ENCODE data around the gene BCL2L15. TPM values are rescaled to one million over a fixed set of nuclear protein-coding genes. Genes with fewer than 3 reads are reported as not detected.

BCL2L15 gene
- total and polyA plus RNA-seq, 4 donors, result 0.04 to 0.70 (median 0.11) TPM

DNA sequence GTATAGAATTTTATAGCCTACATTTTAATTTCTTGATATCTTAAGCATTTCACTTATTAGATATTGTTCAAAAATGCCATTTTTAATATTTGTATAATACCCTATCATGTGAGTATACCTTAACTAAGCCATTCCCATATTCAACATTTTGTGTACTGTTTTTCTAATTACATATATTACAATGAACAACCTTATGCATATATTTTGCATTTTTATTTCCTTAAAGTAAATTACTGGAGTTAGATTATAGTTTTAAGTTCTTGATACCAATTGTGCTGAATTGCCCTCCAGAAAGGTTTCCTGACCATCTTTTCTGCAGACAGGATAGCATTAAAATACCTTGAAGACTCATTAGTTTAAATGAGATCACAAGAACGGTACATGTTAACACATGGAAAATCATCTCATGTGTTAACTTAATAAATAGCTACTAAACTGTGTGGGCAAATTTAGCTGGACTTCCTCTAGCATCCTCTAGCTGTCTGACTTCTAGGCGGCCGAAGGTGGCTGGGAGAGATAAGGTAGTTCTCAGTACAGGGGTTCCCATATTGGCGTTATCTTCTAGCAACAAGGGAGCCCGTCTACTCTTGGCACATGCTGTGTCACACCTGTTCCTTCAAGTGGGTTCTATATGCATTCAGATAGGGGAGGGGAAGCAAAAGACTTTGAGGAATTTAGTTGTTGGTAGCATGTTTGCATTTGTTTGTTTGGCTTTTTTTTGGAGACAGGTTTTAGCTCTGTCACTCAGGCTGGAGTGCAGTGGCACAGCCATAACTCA is 26.7 kb upstream of the BCL2L15 start:
- Histone ChIP-seq H3K9me3 (ENCODE audit: control insufficient read depth in 4 of 4, low read length in 3 of 4) (no peaks in the 10 kb centered on the region), H3K9ac (ENCODE audit: low read depth in 1 of 2, low read length in 2 of 2) (no peak overlapping the region), H3K4me1 (ENCODE audit: control insufficient read depth in 4 of 4, insufficient read depth in 4 of 4, low read length in 3 of 4) (no peaks in the 10 kb centered on the region), H3K36me3 (ENCODE audit: control insufficient read depth in 4 of 4, insufficient read depth in 3 of 4, low read depth in 1 of 4, low read length in 3 of 4) (peaks cover 4 to 8% (median 8%) of the 10 kb centered on the region in 4 donors), H3K4me3 (ENCODE audit: low read depth in 1 of 3, low read length in 3 of 3) (no peak overlapping the region), H3K27ac (ENCODE audit: low read depth in 1 of 2, low read length in 2 of 2) (no peak overlapping the region), H3K27me3 (ENCODE audit: control insufficient read depth in 4 of 4, insufficient read depth in 4 of 4, low read length in 3 of 4) (no peaks in the 10 kb centered on the region)
- peak; percentile 70 for DNase-seq (ENCODE audit: low spot score)
- 89% methylated on average over 5 of the region's 5 CpGs for WGBS
- TF ChIP-seq, protein P1, sequence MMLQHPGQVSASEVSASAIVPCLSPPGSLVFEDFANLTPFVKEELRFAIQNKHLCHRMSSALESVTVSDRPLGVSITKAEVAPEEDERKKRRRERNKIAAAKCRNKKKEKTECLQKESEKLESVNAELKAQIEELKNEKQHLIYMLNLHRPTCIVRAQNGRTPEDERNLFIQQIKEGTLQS (IDR thresholded peaks at IDR 0.05), result no peak
- TF ChIP-seq JUND (IDR thresholded peaks at IDR 0.05) (no peak), FOXA1 (IDR thresholded peaks at IDR 0.05) (no peak), GABPA (IDR thresholded peaks at IDR 0.05 in 1 of 2, conservative IDR thresholded peaks at IDR 0.05 in 1 of 2) (no peak), TAF1 (conservative IDR thresholded peaks at IDR 0.05) (no peak), HNF4G (IDR thresholded peaks at IDR 0.05) (no peak), SP1 (IDR thresholded peaks at IDR 0.05) (no peak), FOXA2 (IDR thresholded peaks at IDR 0.05) (no peak), NR2F2 (IDR thresholded peaks at IDR 0.05) (no peak), EGR1 (IDR thresholded peaks at IDR 0.05; ENCODE audit: low read depth in 2 of 2) (no peak), YY1 (IDR thresholded peaks at IDR 0.05) (no peak), RXRA (IDR thresholded peaks at IDR 0.05) (no peak), RAD21 (IDR thresholded peaks at IDR 0.05) (no peak), HNF4A (conservative IDR thresholded peaks at IDR 0.05) (no peak)
- TF ChIP-seq, protein P2, sequence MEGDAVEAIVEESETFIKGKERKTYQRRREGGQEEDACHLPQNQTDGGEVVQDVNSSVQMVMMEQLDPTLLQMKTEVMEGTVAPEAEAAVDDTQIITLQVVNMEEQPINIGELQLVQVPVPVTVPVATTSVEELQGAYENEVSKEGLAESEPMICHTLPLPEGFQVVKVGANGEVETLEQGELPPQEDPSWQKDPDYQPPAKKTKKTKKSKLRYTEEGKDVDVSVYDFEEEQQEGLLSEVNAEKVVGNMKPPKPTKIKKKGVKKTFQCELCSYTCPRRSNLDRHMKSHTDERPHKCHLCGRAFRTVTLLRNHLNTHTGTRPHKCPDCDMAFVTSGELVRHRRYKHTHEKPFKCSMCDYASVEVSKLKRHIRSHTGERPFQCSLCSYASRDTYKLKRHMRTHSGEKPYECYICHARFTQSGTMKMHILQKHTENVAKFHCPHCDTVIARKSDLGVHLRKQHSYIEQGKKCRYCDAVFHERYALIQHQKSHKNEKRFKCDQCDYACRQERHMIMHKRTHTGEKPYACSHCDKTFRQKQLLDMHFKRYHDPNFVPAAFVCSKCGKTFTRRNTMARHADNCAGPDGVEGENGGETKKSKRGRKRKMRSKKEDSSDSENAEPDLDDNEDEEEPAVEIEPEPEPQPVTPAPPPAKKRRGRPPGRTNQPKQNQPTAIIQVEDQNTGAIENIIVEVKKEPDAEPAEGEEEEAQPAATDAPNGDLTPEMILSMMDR (IDR thresholded peaks at IDR 0.05; ENCODE audit: low read depth, low read length, missing input control), result no peak
- TF ChIP-seq, protein P3, sequence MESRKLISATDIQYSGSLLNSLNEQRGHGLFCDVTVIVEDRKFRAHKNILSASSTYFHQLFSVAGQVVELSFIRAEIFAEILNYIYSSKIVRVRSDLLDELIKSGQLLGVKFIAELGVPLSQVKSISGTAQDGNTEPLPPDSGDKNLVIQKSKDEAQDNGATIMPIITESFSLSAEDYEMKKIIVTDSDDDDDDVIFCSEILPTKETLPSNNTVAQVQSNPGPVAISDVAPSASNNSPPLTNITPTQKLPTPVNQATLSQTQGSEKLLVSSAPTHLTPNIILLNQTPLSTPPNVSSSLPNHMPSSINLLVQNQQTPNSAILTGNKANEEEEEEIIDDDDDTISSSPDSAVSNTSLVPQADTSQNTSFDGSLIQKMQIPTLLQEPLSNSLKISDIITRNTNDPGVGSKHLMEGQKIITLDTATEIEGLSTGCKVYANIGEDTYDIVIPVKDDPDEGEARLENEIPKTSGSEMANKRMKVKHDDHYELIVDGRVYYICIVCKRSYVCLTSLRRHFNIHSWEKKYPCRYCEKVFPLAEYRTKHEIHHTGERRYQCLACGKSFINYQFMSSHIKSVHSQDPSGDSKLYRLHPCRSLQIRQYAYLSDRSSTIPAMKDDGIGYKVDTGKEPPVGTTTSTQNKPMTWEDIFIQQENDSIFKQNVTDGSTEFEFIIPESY (IDR thresholded peaks at IDR 0.05), result no peak
- TF ChIP-seq, protein P4, sequence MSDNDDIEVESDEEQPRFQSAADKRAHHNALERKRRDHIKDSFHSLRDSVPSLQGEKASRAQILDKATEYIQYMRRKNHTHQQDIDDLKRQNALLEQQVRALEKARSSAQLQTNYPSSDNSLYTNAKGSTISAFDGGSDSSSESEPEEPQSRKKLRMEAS (IDR thresholded peaks at IDR 0.05), result no peak
- TF ChIP-seq, protein P5, sequence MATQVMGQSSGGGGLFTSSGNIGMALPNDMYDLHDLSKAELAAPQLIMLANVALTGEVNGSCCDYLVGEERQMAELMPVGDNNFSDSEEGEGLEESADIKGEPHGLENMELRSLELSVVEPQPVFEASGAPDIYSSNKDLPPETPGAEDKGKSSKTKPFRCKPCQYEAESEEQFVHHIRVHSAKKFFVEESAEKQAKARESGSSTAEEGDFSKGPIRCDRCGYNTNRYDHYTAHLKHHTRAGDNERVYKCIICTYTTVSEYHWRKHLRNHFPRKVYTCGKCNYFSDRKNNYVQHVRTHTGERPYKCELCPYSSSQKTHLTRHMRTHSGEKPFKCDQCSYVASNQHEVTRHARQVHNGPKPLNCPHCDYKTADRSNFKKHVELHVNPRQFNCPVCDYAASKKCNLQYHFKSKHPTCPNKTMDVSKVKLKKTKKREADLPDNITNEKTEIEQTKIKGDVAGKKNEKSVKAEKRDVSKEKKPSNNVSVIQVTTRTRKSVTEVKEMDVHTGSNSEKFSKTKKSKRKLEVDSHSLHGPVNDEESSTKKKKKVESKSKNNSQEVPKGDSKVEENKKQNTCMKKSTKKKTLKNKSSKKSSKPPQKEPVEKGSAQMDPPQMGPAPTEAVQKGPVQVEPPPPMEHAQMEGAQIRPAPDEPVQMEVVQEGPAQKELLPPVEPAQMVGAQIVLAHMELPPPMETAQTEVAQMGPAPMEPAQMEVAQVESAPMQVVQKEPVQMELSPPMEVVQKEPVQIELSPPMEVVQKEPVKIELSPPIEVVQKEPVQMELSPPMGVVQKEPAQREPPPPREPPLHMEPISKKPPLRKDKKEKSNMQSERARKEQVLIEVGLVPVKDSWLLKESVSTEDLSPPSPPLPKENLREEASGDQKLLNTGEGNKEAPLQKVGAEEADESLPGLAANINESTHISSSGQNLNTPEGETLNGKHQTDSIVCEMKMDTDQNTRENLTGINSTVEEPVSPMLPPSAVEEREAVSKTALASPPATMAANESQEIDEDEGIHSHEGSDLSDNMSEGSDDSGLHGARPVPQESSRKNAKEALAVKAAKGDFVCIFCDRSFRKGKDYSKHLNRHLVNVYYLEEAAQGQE (IDR thresholded peaks at IDR 0.05), result no peak

All from liver (tissue), 9 donors.